B cell (primary cell): ENCODE results near the gene IRS2. TPM values are rescaled to one million over a fixed set of nuclear protein-coding genes. Genes with fewer than 3 reads are reported as not detected.

Experiments
- ATAC-seq: fragments of 200-7000 bp; cut with Tn5 transposase; one replicate; pipeline ENCODE4 v1.10.0; 2021; ENCODE audit warnings: low read depth, mild to moderate bottlenecking, moderate number of reproducible peaks, moderate library complexity
- CTCF ChIA-PET: fragments of 350-600 bp; sonication (Branson Sonifier 250); formaldehyde crosslinking; loops from one replicate; lab custom pipeline; 2021; ENCODE audit warnings: antibody characterized with exemption, inconsistent platforms; lab: Charles Lee
- POLR2A ChIA-PET: fragments of 350-600 bp; sonication (Branson Sonifier 250); formaldehyde crosslinking; loops from one replicate; lab custom pipeline; 2021; ENCODE audit warnings: antibody characterized with exemption; lab: Charles Lee
- DNase-seq: peaks from one replicate; pipeline ENCODE4 v3.0.0; 2013
- H2AFZ ChIP-seq: 2 replicates; pipeline ENCODE4 v1.6.1; 2012; ENCODE audit warnings: mild to moderate bottlenecking, low read depth, low read length; ENCODE audit not compliant: insufficient read depth, poor library complexity, severe bottlenecking
- H3K27ac ChIP-seq, 2 donors: 1 replicate in 1 of 2; 2 replicates in 1 of 2; pipeline ENCODE4 v1.5.1; 2012 to 2013; ENCODE audit warnings: low read length in 2 of 2, mild to moderate bottlenecking in 2 of 2, moderate library complexity in 1 of 2
- H3K27me3 ChIP-seq, 4 experiments: fragments of 200-600 bp in 1 of 4; sonication (generic) in 1 of 4; replicated peaks in 1 of 4; 1 replicate in 2 of 4; 2 replicates in 2 of 4; pipeline versions ENCODE4 v1.6.1 to v1.7.0; 2013 to 2016; ENCODE audit warnings: low read length in 3 of 4, mild to moderate bottlenecking in 2 of 4, mixed read lengths in 1 of 4, moderate library complexity in 1 of 4; ENCODE audit not compliant: insufficient read depth in 4 of 4, control insufficient read depth in 3 of 4; ENCODE audit errors: control extremely low read depth in 1 of 4
- H3K36me3 ChIP-seq, 2 experiments: replicated peaks in 1 of 2; 1 replicate in 1 of 2; 2 replicates in 1 of 2; pipeline versions ENCODE4 v1.6.1 to v1.7.1; 2013; ENCODE audit warnings: low read length in 1 of 2; ENCODE audit not compliant: insufficient read depth in 2 of 2, control insufficient read depth in 1 of 2; ENCODE audit errors: control extremely low read depth in 1 of 2, extremely low read depth in 1 of 2
- H3K4me1 ChIP-seq, 2 donors: fragments of 200-600 bp in 1 of 2; sonication (generic) in 1 of 2; 1 replicate in 1 of 2; 2 replicates in 1 of 2; pipeline versions ENCODE4 v1.5.1 to v1.6.1; 2013 to 2017; ENCODE audit warnings: low read length in 2 of 2; ENCODE audit not compliant: control insufficient read depth in 2 of 2, insufficient read depth in 2 of 2
- H3K4me2 ChIP-seq: replicated peaks from 2 replicates; pipeline ENCODE3; 2012; ENCODE audit warnings: mild to moderate bottlenecking, low read depth, low read length; ENCODE audit not compliant: poor library complexity, severe bottlenecking
- H3K4me3 ChIP-seq, 5 experiments: fragments of 200-600 bp in 1 of 5; sonication (generic) in 1 of 5; 1 replicate in 3 of 5; 2 replicates in 2 of 5; pipeline versions ENCODE4 v1.5.1 to v1.7.0; 2011 to 2016; ENCODE audit warnings: low read length in 4 of 5, mild to moderate bottlenecking in 4 of 5, low read depth in 2 of 5, control low read depth in 1 of 5, moderate library complexity in 1 of 5; ENCODE audit not compliant: insufficient read depth in 1 of 5; ENCODE audit errors: control extremely low read depth in 1 of 5, extremely low read depth in 1 of 5
- H3K79me2 ChIP-seq: fragments of 200-600 bp; sonication (generic); one replicate; pipeline ENCODE4 v1.6.0; 2016; ENCODE audit warnings: low read length; ENCODE audit not compliant: control insufficient read depth, insufficient read depth
- H3K9ac ChIP-seq: fragments of 200-600 bp; sonication (generic); 2 replicates; pipeline ENCODE4 v1.6.1; 2017; ENCODE audit warnings: mild to moderate bottlenecking, low read length, moderate library complexity
- H3K9me3 ChIP-seq, 3 donors: one replicate each; pipeline versions ENCODE4 v1.6.1 to v1.7.1; 2013; ENCODE audit warnings: low read length in 2 of 3; ENCODE audit not compliant: control insufficient read depth in 2 of 3, insufficient read depth in 1 of 3; ENCODE audit errors: control extremely low read depth in 1 of 3
- H4K20me1 ChIP-seq: 2 replicates; pipeline ENCODE4 v1.6.0; 2012; ENCODE audit warnings: mild to moderate bottlenecking, low read length; ENCODE audit not compliant: insufficient read depth, control insufficient read depth, poor library complexity, severe bottlenecking
- H3K27ac Mint-ChIP-seq: one replicate; pipeline ENCODE4 v1.8.0; 2021; ENCODE audit warnings: mixed read lengths
- H3K27me3 Mint-ChIP-seq: one replicate; pipeline ENCODE4 v1.8.0; 2021; ENCODE audit warnings: mixed read lengths
- H3K4me1 Mint-ChIP-seq: one replicate; pipeline ENCODE4 v1.8.0; 2021; ENCODE audit warnings: mixed read lengths
- H3K4me3 Mint-ChIP-seq: one replicate; pipeline ENCODE4 v1.8.0; 2021; ENCODE audit warnings: mixed read lengths
- H3K9me3 Mint-ChIP-seq: one replicate; pipeline ENCODE4 v1.8.0; 2022; ENCODE audit warnings: mixed read lengths; ENCODE audit not compliant: insufficient read depth
- CTCF ChIP-seq: fragments of 200-600 bp; IDR thresholded peaks from one replicate; pipeline ENCODE4 v1.8.0; 2022; ENCODE audit warnings: antibody characterized with exemption, mild to moderate bottlenecking
- EZH2 ChIP-seq: IDR thresholded peaks from 2 replicates; pipeline ENCODE4 v1.6.1; 2012; ENCODE audit warnings: borderline replicate concordance, low read depth, mild to moderate bottlenecking, moderate library complexity, low read length; ENCODE audit not compliant: insufficient read depth, poor library complexity, severe bottlenecking
- WGBS: methylation state at CpG from one replicate; pipeline ENCODE4 v1.1.5; 2013; ENCODE audit warnings: missing lambda C conversion rate; ENCODE audit not compliant: insufficient coverage; 5-methylcytosine and 5-hydroxymethylcytosine counted together
- intact Hi-C: fragments of 100-400 bp; cut with micrococcal nuclease; formaldehyde crosslinking; loops from one replicate; pipeline ENCODE4 v1.10.0; 2022
- polyA plus RNA-seq: library from polyadenylated mRNA; depleted of rRNA; stranded (reverse); fragments of >200 nt; gene quantifications from 2 replicates; pipeline ENCODE4 v1.2.3, GENCODE V29; 2012
- total RNA-seq, 2 donors: library from RNA; stranded (reverse); fragments of 120-200 nt in 1 of 2; gene quantifications; 1 replicate in 1 of 2; 2 replicates in 1 of 2; pipeline versions ENCODE4 v1.2.3 to v1.2.4, GENCODE V29; 2013 to 2022

Gene IRS2
- total and polyA plus RNA-seq, 2 donors (not counting 1 experiment from before 2014, with no cell fraction given), result 5.8 to 26.9 TPM

DNA sequence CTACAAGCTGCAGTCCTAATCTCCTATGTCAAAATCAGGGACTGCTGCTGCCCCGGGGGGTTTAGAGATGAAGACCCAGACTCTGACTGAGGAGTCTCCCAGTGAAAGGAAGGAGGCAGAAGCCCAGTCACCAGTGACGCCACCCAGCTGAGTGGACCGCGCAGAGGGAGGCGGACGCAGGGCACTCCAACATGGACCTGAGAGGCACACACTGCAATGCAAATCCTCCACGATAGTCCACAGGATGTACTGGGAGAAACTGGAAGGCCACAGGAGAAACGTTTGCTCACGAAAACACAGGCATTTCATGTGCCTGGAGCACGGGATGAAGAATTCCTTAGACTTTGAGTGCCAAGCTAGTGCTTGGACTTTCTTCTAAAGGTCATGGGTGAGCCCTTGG is 58.3 kb downstream of the IRS2 start:
- Histone ChIP-seq H3K4me2 (no peak overlapping the region), H3K9ac (no peak overlapping the region), H3K27ac (no peak overlapping the region), H3K4me1 (no peaks in the 10 kb centered on the region), H3K36me3 (no peaks in the 10 kb centered on the region), H3K79me2 (no peaks in the 10 kb centered on the region), H3K27me3 (no peaks in the 10 kb centered on the region), H4K20me1 (no peaks in the 10 kb centered on the region), H3K4me3 (no peak overlapping the region), H2AFZ (no peak overlapping the region), H3K9me3 (peaks cover 0 to 8% (median 0%) of the 10 kb centered on the region in 3 donors)
- Mint-ChIP-seq H3K4me1 (no peaks in the 10 kb centered on the region), H3K4me3 (no peak overlapping the region), H3K27me3 (peaks cover 15% of the 10 kb centered on the region), H3K9me3 (no peaks in the 10 kb centered on the region), H3K27ac (no peak overlapping the region)
- POLR2A ChIA-PET, result no interaction called here
- ATAC-seq, result no peak
- DNase-seq, result no peak
- WGBS, result 89% methylated on average over 10 of the region's 10 CpGs
- intact Hi-C loops, result no loop called here
- TF ChIP-seq CTCF, result no peak
- TF ChIP-seq EZH2, result no peak
- CTCF ChIA-PET, result no interaction called here

DNA sequence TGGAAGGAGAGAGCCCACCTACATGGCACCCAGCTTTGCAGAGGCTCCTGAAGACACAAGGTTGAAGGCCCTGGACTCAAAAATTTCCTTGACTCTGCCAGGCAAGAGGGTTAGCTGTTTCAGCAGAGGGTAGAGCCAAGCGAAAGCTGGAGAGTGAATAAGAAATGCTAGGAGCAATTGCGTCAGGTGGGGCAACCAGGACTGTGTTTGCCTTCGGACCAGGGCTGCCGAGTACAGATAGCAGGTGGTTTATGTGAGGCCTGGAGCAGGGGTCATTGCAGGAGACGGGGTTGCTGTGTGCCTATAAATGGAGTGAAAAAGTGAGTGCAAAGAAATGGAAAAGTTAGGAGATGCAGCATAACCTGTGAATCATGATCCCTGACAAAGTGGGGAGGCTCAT is 59.1 kb downstream of the IRS2 start:
- no peak for ATAC-seq
- Histone ChIP-seq H3K4me2 (no peak overlapping the region), H3K36me3 (no peaks in the 10 kb centered on the region), H3K4me1 (no peaks in the 10 kb centered on the region), H3K4me3 (no peak overlapping the region), H3K9me3 (peaks cover 0 to 5% (median 0%) of the 10 kb centered on the region in 3 donors), H3K79me2 (no peaks in the 10 kb centered on the region), H2AFZ (no peak overlapping the region), H3K27me3 (no peaks in the 10 kb centered on the region), H3K9ac (no peak overlapping the region), H4K20me1 (no peaks in the 10 kb centered on the region), H3K27ac (no peak overlapping the region)
- ChIA-PET CTCF (no interaction called here), POLR2A (no interaction called here)
- intact Hi-C loops, result no loop called here
- H3K27me3 Mint-ChIP-seq, result peaks cover 15% of the 10 kb centered on the region
- WGBS, result 98% methylated on average over 5 of the region's 5 CpGs
- no peaks in the 10 kb centered on the region for H3K9me3 Mint-ChIP-seq
- no peak overlapping the region for H3K4me3 Mint-ChIP-seq
- TF ChIP-seq EZH2 (no peak), CTCF (no peak)
- DNase-seq, result no peak
- H3K4me1 Mint-ChIP-seq, result no peaks in the 10 kb centered on the region
- no peak overlapping the region for H3K27ac Mint-ChIP-seq
